HEK293 (cell line): ENCODE data around the gene LTN1.

Experiments used
- ZFP41 ChIP-seq: fragments of 450-650 bp; formaldehyde crosslinking; IDR thresholded peaks from 2 replicates; pipeline ENCODE4 v1.5.1; 2016; ENCODE audit warnings: missing biosample characterization, missing genetic modification characterization, borderline replicate concordance
- ZNF121 ChIP-seq: fragments of 450-650 bp; formaldehyde crosslinking; IDR thresholded peaks from 2 replicates; pipeline ENCODE4 v1.5.1; 2016; ENCODE audit warnings: missing biosample characterization, missing genetic modification characterization

GRCh38 chr21:28974531-28975227 lies 18.0 kb downstream of the LTN1 start:
- no peak for TF ChIP-seq ZNF121 (tag by site-specific recombination)
- no peak for TF ChIP-seq ZFP41 (tag by site-specific recombination)
